B cell (primary cell): ENCODE measurements around the gene DLST.

Experiments
- EZH2 ChIP-seq: IDR thresholded peaks from 2 replicates; pipeline ENCODE4 v1.6.1; 2012; ENCODE audit warnings: borderline replicate concordance, low read depth, mild to moderate bottlenecking, moderate library complexity, low read length; ENCODE audit not compliant: insufficient read depth, poor library complexity, severe bottlenecking
- TF ChIP-seq, protein P1 (sequence below): fragments of 200-600 bp; IDR thresholded peaks from one replicate; pipeline ENCODE4 v1.8.0; 2022; ENCODE audit warnings: antibody characterized with exemption, mild to moderate bottlenecking

DNA sequence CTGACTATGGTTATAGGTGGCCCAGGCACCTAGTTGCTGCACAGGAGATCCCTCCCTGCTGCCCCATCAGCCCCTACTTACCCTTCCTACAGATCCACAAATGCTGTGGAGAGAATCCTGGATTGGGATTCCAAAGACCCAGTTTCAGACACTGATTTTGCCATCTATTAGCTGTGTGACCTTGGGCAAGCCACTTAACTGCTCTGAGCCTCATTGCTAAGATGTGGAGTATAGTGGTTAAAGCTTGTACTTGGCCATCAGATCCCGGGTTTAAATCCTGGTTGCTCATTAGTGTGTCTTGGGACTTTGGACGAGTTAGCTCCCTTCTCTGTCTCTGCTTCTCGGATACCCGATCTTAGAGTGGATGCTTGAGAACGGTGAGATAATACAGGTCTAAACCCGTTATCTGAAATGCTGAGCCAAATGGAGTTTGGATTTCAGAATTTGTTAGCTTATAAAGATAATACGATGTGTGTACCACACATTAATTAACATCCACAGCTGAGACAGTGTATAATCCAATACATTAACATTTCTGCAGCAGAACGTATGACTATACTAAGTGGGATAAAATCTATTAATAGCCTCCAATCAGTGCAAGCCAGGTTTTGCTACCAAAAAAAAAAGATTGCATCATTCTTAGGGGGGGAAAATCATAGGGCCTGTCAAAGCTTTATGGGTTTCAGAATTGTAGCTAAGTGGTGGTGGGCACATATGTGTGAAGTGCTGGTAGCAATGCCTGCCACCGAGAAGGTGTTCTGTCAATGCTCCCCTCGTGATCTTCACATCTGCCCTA, 21.8 kb upstream of the DLST start:
- TF ChIP-seq, protein P1, sequence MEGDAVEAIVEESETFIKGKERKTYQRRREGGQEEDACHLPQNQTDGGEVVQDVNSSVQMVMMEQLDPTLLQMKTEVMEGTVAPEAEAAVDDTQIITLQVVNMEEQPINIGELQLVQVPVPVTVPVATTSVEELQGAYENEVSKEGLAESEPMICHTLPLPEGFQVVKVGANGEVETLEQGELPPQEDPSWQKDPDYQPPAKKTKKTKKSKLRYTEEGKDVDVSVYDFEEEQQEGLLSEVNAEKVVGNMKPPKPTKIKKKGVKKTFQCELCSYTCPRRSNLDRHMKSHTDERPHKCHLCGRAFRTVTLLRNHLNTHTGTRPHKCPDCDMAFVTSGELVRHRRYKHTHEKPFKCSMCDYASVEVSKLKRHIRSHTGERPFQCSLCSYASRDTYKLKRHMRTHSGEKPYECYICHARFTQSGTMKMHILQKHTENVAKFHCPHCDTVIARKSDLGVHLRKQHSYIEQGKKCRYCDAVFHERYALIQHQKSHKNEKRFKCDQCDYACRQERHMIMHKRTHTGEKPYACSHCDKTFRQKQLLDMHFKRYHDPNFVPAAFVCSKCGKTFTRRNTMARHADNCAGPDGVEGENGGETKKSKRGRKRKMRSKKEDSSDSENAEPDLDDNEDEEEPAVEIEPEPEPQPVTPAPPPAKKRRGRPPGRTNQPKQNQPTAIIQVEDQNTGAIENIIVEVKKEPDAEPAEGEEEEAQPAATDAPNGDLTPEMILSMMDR, result no peak
- no peak for TF ChIP-seq EZH2
